AG08396 (cell line): ENCODE measurements around the gene KCNIP3.
A peak's percentile ranks its signal among the peaks of the same experiment; 100 is the strongest.

ENCODE experiments used
- DNase-seq: peaks from one replicate; pipeline ENCODE4 v3.0.0; 2012; ENCODE audit warnings: low spot score, mixed read lengths

Gene KCNIP3

GRCh38 chr2:95312543-95313201 is 15.5 kb downstream of the KCNIP3 start:
- no peak for DNase-seq

- DNase-seq, result no peak
Observed at GRCh38 chr2:95313296-95314131, 16.4 kb downstream of the KCNIP3 start.

GRCh38 chr2:95314598-95314963 is 17.4 kb downstream of the KCNIP3 start:
- DNase-seq, result no peak

GRCh38 chr2:95314964-95315611 is 17.9 kb downstream of the KCNIP3 start:
- DNase-seq, result peak; percentile 73

- DNase-seq, result peak; percentile 46
Observed at GRCh38 chr2:95315801-95316411, 18.8 kb downstream of the KCNIP3 start.

- DNase-seq, result peak; percentile 63
Observed at GRCh38 chr2:95316466-95317122, 19.4 kb downstream of the KCNIP3 start.

GRCh38 chr2:95317123-95317500 is 20.0 kb downstream of the KCNIP3 start:
- no peak for DNase-seq

GRCh38 chr2:95317665-95318425 is 20.7 kb downstream of the KCNIP3 start:
- no peak for DNase-seq

GRCh38 chr2:95318431-95319220 is 21.5 kb downstream of the KCNIP3 start:
- no peak for DNase-seq

- no peak for DNase-seq
Observed at GRCh38 chr2:95319481-95320343, 22.6 kb downstream of the KCNIP3 start.

- DNase-seq, result no peak
Observed at GRCh38 chr2:95320344-95320712, 23.2 kb downstream of the KCNIP3 start.

- DNase-seq, result no peak
Observed at GRCh38 chr2:95320986-95321767, 24.0 kb downstream of the KCNIP3 start.

- peak; percentile 52 for DNase-seq
Observed at GRCh38 chr2:95323347-95324155, 26.4 kb downstream of the KCNIP3 start.

GRCh38 chr2:95325026-95325425 is 27.9 kb downstream of the KCNIP3 start:
- DNase-seq, result no peak

- no peak for DNase-seq
Observed at GRCh38 chr2:95325590-95326432, 28.7 kb downstream of the KCNIP3 start.

GRCh38 chr2:95326433-95327140 is 29.4 kb downstream of the KCNIP3 start:
- no peak for DNase-seq
